NCI-H128 (cell line): Measurements from ENCODE around the gene ROBO3.

Experiments
- DNase-seq: peaks from one replicate; lab custom pipeline; 2025; ENCODE audit not compliant: unreplicated experiment; lab: John Stamatoyannopoulos, UW

The ROBO3 gene

DNA sequence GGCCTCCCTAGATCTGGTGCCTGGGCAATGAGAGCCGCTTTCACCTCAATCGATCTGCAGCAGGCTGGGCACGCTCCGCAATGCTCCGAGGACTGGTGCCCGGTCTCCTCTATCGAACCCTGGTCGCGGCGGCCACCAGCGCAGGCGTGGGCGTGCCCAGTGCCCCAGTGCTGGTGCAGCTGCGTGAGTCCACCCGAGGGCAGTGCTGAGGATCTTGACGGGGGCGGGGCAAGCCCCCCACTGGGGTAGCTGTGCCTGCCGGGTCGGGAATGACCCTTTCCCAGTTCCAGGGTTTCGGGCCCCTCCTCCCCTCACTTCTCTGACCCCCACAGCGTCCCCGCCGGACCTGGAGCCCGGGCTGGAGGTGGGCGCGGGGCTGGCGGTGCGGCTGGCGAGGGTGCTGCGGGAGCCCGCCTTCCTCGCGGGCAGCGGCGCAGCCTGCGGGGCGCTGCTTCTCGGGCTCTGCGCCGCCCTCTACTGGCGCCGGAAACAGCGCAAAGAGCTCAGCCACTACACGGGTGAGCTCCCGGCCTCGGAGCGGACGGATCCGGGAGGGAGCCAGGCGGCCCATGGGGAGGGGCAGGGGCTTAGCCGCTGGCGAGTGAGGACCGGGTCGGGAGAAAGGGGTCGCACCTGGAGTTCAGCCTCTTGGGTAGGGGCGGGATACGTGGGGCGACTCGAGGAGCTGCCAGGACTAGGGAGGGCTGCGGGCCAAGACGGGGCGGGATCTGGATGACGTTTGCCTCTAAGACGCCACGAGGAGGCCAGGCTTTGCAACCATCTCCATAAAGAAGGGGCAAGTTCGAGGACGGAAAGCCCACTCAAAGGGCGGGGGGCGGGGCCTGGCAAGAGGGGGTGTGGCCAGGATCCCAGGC is 10.9 kb downstream of the ROBO3 start:
- no peak for DNase-seq

DNA sequence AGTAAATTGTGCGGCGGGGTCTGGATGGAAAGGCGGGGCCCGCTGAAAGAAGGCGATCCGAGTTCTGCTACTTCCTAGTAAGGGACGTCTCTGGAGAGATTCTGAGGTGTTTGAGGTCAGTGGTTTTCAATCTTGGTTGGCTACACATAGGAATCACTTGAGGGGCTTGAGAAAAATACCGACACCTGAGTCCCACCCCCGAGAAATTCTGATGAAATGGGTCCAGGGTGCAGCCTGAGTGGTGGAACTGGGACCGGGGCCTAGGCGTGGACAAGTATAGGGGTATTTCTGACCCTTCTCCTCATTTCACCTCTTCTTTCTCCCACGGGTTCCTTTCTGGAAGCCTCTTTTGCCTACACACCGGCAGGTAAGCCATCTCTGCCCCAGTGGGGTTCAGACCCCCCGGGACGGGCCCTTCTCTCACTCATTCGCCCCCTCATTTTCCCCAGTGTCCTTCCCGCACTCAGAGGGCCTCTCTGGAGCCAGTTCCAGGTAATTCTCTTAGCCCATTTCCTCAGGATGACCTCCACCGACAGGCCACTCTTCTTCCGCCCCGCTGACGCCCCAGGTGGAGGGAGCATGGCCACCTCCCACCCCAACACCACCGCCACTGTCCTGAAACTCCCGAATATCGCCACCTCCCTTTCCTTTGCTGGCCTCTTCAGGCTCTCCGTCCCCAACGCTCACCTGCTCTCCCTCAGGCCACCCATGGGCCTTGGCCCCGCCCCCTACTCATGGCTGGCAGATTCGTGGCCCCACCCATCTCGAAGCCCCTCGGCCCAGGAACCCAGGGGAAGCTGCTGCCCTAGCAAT is 11.8 kb downstream of the ROBO3 start:
- DNase-seq = no peak

DNA sequence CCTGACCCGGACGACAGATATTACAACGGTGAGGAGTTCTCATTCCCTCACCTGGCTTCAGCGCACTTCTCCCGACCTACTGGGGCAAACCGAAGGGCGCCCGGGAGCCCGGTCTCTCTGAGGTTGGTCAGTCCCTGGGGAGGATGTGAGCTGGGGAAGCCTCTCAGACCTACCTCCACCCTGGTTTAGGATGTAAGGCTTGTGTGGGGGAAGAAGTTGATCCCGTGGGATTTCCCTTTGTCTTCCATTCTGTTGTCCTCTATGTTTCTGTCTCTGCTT is 12.3 kb downstream of the ROBO3 start:
- DNase-seq = no peak

DNA sequence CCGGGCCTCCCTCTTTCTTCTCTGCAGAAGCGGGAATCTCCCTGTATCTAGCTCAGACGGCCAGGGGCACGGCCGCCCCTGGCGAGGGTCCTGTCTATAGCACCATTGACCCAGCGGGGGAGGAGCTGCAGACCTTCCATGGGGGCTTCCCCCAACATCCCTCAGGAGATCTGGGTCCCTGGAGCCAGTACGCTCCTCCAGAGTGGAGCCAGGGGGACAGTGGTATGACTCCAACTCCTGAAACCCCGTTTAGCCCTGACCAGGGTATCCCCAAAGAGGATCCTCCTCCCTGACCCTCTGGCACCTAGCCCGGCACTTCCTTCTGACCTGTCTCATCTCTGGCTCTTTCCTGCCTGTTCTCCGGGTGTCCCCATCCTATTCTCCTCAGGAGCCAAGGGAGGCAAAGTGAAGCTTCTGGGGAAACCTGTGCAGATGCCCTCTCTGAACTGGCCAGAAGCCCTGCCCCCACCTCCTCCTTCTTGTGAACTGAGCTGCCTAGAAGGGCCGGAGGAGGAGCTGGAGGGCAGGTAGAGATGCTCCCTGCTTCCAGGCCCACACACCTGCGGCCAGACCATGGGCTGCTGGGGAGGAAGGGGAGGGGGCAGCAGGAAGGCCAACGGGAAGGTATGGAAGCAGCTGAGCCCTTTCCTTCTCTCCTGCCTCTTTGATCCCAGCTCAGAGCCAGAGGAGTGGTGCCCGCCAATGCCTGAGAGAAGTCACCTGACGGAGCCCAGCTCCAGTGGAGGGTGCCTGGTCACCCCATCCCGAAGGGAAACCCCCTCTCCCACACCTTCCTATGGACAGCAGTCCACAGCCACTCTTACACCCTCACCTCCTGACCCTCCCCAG is 12.9 kb downstream of the ROBO3 start:
- no peak for DNase-seq

DNA sequence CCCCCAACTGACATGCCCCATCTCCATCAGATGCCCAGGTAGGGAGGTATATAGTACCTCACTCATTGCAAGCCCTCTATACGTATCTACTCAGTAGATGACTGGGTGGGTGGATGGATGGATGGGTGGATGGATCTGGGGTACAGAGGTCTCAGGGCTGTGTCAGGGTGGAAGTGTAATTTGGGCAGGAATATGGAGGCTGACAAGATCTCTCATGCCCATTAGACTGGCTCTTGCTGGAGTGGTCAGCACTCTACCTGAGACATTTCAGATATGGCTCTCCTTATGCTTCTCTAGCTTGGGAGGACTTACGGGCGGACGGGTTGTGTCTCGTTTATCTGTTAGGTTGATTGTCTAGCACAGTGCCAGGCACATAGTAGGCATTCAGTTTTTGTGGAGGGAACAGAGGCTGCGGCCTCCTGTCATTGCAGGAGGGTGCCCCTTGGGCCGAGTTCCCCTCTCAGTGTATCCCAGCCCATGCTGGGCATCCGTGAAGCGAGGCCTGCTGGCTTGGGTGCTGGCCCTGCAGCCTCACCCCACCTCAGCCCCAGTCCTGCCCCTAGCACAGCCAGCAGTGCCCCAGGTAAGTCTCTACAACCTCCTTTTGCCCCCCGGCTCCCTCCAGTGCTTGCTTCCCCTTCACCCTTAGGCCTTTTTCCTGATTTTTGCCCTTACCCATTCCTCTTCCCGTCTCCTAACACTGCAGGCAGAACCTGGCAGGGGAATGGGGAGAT is 13.7 kb downstream of the ROBO3 start:
- DNase-seq = no peak

DNA sequence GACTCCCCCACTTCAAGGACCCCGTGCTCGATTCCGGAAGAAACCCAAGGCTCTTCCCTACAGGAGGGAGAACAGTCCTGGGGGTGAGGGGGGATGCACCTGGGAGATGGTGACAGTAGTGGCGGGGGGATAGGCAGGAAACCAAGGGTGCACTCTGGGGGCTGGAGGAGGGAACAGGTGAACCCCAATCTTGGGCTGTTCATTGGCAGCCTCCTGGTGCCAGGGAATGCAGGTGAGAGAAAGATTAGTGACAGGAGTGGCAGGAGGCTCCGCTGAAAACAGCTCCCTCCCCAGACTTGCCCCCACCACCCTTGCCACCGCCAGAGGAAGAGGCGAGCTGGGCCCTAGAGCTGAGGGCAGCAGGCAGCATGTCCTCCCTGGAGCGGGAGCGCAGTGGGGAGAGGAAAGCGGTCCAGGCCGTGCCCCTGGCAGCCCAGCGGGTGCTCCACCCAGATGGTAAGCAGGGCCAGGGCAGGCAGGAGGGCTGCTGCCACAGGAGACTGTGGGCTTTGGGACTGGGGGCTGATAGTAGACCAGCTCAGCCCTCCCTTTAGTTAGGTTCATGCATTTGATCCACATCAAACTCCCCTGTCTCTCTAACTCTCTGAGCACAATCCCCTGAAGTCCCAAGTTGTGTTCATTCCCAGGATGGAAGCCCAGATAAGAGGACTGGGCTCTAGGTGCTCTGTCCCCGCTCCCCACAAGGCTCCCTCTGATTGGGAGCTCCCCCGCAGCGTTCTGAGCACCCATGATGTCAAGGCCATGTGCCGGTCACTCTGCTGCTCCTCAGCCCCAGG is 14.5 kb downstream of the ROBO3 start:
- no peak for DNase-seq

DNA sequence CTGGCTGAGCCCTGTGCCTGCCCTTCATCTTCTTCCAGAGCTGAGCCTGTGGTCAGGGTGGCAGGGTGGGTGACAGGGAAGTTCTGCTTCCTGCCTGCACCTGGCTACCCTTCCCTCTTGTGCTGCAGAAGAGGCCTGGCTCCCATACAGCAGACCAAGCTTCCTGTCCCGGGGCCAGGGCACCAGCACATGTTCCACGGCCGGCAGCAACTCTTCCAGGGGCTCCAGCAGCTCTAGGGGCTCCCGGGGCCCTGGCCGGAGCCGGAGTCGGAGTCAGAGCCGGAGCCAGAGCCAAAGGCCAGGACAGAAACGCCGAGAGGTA is 15.0 kb downstream of the ROBO3 start:
- no peak for DNase-seq

DNA sequence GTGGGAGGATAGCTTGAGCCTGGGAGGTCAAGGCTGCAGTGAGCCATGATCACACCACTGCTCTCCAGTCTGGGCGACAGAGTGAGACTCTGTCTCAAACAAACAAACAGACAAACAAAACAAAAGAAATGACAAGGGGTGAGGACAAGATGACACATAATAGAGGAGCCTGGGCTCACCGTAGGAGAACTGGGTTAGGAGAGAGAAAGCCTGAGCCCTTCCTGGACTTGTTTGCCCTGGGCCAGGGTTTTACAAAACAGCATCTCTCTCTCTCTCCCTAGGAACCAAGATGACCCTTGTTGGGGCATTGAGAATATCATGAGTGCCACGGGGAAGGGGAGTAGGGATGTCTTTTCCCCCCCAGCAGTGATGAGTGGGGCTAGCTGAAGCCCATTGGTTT is 15.7 kb downstream of the ROBO3 start:
- no peak for DNase-seq

DNA sequence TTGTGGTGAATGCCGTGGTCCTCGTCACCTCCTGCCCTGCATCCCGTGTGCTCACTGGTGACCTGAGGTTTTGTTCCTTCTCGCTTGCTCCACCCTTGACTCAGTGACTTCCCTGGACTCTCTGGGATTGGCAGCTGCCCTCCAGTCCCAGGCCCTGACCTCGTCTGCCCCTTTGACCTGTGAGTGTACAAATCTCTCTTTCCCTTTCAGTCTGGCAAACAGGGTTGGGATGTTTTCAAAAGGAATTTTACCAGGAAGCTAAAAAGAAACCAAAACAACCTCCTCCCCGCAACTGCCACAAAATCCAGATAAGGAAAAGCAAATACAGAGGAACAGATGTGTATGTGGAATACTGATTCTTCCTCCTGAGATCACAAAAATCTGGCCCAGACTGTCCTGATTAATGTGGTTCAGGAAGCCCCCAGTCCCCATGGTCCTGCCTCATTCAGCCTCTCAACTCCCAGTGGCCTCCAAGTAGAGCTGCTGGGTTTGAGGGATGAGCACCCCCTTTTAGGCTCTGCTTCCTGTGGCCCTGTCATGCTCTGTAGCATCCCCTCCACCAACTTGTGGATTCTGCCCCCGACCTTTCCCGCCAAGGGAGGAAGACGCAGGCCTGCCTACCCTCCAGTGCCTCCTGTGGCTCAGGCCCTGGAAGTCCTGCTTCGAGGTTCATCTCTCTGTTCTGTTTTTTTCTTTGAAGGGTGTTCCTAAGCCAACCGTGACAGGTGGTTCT is 17.3 kb downstream of the ROBO3 start:
- no peak for DNase-seq

DNA sequence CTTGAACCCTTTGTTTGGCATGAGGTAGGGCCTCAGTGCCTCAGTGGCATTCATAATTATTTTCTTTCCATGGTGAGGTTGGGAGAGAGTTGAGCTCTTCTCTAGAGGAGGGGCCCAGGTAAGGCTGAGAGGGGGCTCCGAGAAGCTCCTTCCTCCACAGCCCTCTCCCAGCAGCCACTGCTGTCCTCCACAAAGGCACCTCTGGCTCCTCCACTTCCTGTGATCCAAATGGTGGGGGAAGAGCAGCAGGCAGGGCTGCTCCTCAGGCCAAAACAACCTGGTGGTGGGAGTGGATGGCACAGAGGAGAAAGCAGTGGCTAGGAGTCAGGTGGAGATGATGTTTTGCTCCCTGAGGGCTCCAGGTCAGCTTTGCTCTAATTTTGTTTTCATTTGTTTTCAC is 19.1 kb downstream of the ROBO3 start:
- no peak for DNase-seq

DNA sequence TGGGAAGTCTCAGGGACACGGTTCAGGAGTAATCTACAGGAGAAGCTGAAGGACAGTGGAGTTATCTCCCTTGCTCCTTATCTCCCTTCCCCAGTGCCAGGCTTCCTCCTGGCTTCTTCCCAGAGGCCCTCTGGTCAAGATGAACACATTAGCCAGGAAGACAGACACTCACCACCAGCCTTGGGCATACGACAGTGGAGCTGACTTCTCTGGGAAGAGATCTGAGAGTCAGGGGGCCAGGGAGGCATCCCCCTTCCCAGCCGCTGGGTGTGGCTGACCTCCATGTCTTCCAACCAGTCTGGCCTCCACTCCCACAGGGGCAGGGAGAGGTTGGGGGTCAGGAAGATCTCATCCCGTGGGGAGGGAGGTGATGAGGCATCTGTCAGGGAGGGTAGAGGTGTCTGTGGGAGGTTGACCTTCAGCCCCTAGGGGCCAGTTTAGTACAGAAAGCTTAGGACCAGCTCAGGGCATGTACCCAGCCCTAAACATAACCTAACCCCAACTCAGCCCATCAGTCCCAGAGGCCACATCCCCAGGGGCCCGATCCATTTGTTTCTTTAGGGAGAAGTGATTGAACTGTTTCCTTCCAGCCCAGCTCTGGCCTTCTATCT is 19.7 kb downstream of the ROBO3 start:
- no peak for DNase-seq

DNA sequence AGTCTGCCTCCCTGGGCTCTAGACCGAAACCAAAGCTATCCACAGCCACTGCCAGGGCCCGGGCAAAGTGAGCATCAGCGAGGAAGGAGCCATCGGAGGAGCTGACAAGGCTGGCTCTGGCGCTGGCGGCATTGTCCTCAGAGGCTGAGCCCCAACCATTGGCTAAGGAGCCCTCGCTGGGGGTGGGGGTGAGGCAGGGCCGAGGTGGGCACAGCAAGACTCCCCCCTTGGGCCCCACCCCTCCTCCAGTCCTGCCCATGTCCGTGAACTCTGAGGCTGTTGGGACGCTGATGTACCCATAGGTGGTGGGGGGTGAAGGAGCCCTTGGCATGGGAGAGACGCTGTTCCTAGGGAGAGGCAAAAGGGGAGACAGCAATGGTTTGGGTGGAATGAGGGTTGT is 21.2 kb downstream of the ROBO3 start:
- no peak for DNase-seq

DNA sequence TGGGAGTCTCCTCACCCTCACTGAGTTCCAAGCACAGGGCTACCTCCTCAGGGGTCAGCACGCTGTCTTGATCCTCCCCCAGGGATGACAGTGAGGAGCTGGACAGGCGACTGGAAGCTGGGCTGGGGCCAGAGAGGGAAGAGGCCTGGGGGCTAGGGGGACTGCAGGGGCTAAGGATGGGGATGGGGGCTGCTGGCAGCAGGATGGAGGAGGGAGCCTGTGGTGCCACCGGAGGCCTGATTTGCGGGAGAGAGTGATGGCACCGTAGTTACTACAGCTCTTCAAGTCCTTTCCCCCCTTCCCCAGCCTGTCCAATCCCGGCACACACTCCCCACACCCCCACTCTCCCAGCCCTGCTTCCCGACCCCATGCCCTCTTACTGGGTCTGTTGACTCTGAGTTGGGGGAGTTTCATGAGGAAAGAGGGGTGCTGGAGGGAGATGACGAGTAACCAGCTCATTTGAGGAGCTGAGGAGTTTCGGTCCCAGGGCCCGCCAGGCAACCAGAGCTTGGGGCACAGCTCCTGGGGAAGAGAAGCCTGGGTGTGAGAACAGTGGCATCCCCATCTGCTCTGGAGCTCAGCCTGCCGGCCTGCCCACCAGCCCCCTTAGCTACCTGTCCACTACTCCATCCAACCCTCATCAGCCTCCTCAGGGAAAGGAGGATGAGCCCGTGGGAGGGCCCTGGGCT is 21.9 kb downstream of the ROBO3 start:
- no peak for DNase-seq

DNA sequence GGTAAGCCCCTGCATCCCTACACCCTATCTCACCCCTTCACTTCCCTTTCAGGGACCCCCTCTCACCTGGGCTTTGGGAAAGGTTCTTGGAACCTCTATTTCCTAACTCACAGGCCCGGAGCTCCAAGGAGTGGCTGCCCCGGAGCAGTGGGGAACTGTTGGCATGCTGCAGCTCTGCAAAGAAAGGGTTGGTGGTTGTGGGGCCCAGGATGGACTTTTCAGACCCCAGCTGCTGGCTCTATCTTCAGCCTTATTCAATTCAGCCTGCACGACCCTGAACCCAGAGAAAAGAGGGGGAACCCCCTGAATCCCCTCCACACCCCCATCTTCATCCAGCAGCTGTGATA is 22.4 kb downstream of the ROBO3 start:
- DNase-seq = no peak

DNA sequence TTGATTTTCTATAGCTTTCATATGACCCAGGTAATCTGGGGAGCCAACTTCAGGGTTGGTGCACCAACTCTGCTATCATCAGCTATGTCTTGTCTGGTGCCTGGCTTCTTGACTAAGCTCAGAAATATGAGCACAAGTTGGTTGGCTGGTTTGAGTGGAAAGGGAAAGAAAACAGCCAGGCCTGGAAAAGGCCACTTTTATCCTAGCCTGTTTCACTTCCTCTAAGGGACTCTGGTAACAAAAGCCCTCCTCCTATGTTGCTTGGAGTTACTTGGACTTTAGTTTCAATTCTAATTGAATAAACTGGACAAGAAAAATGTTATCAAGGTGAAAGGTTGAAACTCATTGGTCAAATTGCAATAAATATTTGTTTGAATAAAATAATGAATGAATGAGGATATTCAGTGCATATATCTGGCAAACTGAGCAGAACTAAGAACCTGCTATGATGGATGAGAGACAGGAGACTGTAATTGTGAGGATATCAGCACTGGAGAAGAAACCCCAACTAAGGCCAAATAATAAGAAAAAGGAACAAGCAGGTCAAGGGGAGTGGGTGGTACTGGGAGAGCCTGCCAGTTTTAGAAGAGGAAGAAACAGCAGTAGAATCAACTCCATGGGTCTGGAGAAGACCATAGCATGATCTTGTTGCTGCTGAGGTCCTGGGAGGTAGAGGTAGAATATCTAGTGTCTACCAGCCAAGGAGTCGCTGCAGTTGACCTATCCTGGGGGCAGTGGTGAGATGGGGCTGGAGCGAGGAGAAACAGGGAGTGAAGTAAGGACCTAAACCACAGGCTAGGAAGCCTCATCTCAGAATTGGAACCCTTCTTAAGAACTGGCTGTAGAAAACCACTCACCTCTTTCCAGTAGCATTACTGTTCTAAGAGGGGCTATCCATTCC is 24.2 kb downstream of the ROBO3 start:
- DNase-seq = no peak

DNA sequence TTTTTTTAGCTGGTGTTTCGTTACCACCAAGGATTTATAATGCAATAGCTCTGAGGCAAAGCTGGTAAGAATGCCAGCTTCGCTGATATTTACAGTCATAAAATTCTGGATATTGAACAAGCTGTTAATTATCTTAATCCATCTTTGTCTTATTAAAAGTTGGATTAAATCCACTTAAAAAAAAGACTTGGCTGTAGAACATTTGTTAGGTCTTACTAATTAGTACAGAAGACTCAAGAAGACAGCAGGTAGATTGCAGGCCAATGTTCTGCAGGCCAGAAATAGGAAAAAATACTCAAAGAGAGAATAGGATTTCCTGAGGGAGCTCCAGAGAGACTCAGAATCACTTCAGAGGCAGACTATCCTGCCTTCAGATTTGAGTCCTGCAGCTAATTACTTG is 24.9 kb downstream of the ROBO3 start:
- DNase-seq = no peak

DNA sequence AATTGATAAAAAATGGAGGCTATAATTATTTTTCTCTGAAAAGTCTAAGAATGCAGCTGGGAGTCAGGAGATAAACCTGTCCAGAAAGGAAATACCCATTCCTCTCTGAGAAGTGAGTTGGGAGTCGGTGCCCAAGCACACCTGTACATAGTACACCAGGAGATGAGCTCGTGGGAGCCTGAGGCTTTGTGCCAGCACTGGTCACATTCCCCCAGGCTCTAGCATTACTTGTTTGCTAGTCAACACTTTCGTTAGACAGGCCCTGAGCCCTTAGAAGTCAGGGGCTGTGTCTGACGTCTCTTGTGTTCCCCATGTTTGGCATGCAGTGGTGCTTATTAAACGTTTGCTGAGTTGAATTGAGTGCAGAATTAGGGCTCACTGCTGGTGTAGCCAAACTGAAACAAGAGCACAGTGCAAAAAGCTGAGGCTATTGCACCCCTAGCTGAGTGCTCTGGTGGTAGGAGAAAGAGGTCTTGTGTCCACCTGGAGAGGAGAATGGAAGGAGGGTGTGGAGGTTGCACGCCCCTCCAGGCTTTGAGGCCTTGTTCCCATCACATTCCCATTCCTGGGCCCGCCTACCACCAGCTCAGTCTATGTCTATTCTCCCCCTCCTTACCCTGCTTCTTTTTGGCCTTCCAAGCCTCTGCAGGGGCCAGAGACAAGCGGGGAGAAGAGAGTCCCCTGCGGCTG is 25.6 kb downstream of the ROBO3 start:
- DNase-seq = no peak
